Measurements from ENCODE around the gene APBB3.

APBB3 gene

DNA sequence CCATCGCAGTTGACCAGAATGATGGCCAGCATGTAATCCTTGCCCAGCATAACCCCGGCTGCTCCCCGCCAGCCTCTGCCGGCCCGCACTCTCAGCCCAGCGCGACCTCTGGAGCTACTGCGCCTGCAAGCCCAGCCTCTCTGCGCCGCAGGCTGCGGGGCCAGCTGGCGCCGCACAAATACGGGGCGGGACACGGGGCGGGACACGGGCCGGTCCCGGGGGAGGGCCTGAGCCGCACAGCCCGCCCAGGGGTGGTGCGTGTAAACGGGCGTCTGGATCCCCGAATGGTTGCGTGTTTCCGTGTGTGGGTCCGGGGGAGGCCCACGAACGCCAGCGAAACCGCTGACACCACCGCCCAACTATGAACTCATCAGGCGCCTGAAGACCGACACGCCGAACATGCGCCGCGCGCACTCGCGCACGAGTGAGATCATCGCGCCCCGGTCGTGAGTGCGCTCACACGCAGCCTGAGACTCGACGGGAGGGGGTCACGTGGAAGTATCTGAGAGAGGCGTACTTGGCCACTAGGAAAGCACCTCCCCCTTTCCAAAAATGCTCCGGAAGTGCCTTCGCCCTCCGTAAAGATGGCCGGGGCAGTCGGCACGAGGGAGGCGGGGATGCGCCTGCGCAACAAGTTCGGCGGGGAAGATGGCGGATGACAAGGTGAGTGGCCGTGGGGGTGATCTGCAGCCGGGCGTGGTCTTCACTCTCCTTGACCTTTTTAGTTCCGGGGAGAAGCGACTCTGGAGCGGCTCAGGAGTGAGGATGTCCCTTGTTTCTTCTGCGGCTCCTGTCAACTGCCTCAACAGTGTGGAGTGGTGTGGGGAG lies at the start of gene APBB3, which contains the start of gene SLC35A4 (continued):
- TF ChIP-seq ZFHX2 (tag by site-specific recombination; conservative IDR thresholded peaks at IDR 0.05) (peak; percentile 69), ZBTB1 (tag by site-specific recombination; IDR thresholded peaks at IDR 0.05) (peak; percentile 84; the same call in 1 of the 2 replicates), YY1 (tag by site-specific recombination; IDR thresholded peaks at IDR 0.05) (peak; percentile 97), ZNF114 (tag by site-specific recombination; IDR thresholded peaks at IDR 0.05) (no peak), ZNF626 (tag by site-specific recombination; IDR thresholded peaks at IDR 0.05) (no peak), GFI1B (tag by site-specific recombination; IDR thresholded peaks at IDR 0.05) (no peak), GLIS2 (tag by site-specific recombination; IDR thresholded peaks at IDR 0.05) (peak; percentile 97), ZBTB20 (tag by site-specific recombination; IDR thresholded peaks at IDR 0.05) (peak; percentile 14; the same call in 1 of the 2 replicates), WT1 (tag by site-specific recombination; IDR thresholded peaks at IDR 0.05) (peak; percentile 58), ZNF624 (tag by site-specific recombination; IDR thresholded peaks at IDR 0.05) (no peak), MZF1 (tag by site-specific recombination; IDR thresholded peaks at IDR 0.05; ENCODE audit: borderline replicate concordance) (peak; percentile 60; the same call in 1 of the 2 replicates), ZFP3 (tag by site-specific recombination; IDR thresholded peaks at IDR 0.05; ENCODE audit: low read depth) (no peak), SP7 (tag by site-specific recombination; IDR thresholded peaks at IDR 0.05) (peak; percentile 92), ZNF670 (tag by site-specific recombination; IDR thresholded peaks at IDR 0.05; ENCODE audit: low read depth) (no peak), ZNF341 (tag by site-specific recombination; IDR thresholded peaks at IDR 0.05; ENCODE audit: low read depth) (peak; percentile 79), ZNF274 (IDR thresholded peaks at IDR 0.05; ENCODE audit: low read length) (no peak), ZNF274 (tag by site-specific recombination; IDR thresholded peaks at IDR 0.05; ENCODE audit: borderline replicate concordance) (no peak), ZNF366 (tag by site-specific recombination; conservative IDR thresholded peaks at IDR 0.05) (peak; percentile 64; the same call in 1 of the 2 replicates), GLIS1 (tag by site-specific recombination; IDR thresholded peaks at IDR 0.05) (peak; percentile 89), ZNF791 (tag by site-specific recombination; IDR thresholded peaks at IDR 0.05) (no peak), ZNF473 (tag by site-specific recombination; IDR thresholded peaks at IDR 0.05) (no peak), ZNF133 (tag by site-specific recombination; IDR thresholded peaks at IDR 0.05) (no peak), KLF10 (tag by site-specific recombination; IDR thresholded peaks at IDR 0.05) (peak; percentile 91), KLF1 (tag by site-specific recombination; IDR thresholded peaks at IDR 0.05) (peak; percentile 88)
- TF ChIP-seq, protein P1, sequence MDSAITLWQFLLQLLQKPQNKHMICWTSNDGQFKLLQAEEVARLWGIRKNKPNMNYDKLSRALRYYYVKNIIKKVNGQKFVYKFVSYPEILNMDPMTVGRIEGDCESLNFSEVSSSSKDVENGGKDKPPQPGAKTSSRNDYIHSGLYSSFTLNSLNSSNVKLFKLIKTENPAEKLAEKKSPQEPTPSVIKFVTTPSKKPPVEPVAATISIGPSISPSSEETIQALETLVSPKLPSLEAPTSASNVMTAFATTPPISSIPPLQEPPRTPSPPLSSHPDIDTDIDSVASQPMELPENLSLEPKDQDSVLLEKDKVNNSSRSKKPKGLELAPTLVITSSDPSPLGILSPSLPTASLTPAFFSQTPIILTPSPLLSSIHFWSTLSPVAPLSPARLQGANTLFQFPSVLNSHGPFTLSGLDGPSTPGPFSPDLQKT (IDR thresholded peaks at IDR 0.05; ENCODE audit: borderline replicate concordance, low read depth, low read length): peak; percentile 82; the same call in 1 of the 2 replicates
- TF ChIP-seq, protein P2, sequence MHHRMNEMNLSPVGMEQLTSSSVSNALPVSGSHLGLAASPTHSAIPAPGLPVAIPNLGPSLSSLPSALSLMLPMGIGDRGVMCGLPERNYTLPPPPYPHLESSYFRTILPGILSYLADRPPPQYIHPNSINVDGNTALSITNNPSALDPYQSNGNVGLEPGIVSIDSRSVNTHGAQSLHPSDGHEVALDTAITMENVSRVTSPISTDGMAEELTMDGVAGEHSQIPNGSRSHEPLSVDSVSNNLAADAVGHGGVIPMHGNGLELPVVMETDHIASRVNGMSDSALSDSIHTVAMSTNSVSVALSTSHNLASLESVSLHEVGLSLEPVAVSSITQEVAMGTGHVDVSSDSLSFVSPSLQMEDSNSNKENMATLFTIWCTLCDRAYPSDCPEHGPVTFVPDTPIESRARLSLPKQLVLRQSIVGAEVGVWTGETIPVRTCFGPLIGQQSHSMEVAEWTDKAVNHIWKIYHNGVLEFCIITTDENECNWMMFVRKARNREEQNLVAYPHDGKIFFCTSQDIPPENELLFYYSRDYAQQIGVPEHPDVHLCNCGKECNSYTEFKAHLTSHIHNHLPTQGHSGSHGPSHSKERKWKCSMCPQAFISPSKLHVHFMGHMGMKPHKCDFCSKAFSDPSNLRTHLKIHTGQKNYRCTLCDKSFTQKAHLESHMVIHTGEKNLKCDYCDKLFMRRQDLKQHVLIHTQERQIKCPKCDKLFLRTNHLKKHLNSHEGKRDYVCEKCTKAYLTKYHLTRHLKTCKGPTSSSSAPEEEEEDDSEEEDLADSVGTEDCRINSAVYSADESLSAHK (tag by site-specific recombination; IDR thresholded peaks at IDR 0.05): peak; percentile 74
- TF ChIP-seq, protein P3, sequence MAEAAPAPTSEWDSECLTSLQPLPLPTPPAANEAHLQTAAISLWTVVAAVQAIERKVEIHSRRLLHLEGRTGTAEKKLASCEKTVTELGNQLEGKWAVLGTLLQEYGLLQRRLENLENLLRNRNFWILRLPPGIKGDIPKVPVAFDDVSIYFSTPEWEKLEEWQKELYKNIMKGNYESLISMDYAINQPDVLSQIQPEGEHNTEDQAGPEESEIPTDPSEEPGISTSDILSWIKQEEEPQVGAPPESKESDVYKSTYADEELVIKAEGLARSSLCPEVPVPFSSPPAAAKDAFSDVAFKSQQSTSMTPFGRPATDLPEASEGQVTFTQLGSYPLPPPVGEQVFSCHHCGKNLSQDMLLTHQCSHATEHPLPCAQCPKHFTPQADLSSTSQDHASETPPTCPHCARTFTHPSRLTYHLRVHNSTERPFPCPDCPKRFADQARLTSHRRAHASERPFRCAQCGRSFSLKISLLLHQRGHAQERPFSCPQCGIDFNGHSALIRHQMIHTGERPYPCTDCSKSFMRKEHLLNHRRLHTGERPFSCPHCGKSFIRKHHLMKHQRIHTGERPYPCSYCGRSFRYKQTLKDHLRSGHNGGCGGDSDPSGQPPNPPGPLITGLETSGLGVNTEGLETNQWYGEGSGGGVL (tag by site-specific recombination; IDR thresholded peaks at IDR 0.05): peak; percentile 54; the same call in 1 of the 2 replicates
- TF ChIP-seq, protein P4, sequence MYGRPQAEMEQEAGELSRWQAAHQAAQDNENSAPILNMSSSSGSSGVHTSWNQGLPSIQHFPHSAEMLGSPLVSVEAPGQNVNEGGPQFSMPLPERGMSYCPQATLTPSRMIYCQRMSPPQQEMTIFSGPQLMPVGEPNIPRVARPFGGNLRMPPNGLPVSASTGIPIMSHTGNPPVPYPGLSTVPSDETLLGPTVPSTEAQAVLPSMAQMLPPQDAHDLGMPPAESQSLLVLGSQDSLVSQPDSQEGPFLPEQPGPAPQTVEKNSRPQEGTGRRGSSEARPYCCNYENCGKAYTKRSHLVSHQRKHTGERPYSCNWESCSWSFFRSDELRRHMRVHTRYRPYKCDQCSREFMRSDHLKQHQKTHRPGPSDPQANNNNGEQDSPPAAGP (tag by site-specific recombination; IDR thresholded peaks at IDR 0.05): peak; percentile 91
- TF ChIP-seq, protein P5, sequence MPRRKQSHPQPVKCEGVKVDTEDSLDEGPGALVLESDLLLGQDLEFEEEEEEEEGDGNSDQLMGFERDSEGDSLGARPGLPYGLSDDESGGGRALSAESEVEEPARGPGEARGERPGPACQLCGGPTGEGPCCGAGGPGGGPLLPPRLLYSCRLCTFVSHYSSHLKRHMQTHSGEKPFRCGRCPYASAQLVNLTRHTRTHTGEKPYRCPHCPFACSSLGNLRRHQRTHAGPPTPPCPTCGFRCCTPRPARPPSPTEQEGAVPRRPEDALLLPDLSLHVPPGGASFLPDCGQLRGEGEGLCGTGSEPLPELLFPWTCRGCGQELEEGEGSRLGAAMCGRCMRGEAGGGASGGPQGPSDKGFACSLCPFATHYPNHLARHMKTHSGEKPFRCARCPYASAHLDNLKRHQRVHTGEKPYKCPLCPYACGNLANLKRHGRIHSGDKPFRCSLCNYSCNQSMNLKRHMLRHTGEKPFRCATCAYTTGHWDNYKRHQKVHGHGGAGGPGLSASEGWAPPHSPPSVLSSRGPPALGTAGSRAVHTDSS (tag by site-specific recombination; IDR thresholded peaks at IDR 0.05): no peak
- TF ChIP-seq, protein P6, sequence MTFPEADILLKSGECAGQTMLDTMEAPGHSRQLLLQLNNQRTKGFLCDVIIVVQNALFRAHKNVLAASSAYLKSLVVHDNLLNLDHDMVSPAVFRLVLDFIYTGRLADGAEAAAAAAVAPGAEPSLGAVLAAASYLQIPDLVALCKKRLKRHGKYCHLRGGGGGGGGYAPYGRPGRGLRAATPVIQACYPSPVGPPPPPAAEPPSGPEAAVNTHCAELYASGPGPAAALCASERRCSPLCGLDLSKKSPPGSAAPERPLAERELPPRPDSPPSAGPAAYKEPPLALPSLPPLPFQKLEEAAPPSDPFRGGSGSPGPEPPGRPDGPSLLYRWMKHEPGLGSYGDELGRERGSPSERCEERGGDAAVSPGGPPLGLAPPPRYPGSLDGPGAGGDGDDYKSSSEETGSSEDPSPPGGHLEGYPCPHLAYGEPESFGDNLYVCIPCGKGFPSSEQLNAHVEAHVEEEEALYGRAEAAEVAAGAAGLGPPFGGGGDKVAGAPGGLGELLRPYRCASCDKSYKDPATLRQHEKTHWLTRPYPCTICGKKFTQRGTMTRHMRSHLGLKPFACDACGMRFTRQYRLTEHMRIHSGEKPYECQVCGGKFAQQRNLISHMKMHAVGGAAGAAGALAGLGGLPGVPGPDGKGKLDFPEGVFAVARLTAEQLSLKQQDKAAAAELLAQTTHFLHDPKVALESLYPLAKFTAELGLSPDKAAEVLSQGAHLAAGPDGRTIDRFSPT (tag by site-specific recombination; IDR thresholded peaks at IDR 0.05): peak; percentile 71
